Stimulated activated CD8-positive, alpha-beta memory T cell treated with anti-CD3 and anti-CD28 coated beads, Interleukin-12 subunit alpha, Interleukin-12 subunit beta, amount 100 ng/mL, for 24 hours (primary cell): ENCODE measurements around the gene NAT9.

Source experiments
- DNase-seq: peaks from one replicate; pipeline ENCODE4 v3.0.0-alpha.2; 2020; ENCODE audit errors: extremely low read depth

The NAT9 gene

GRCh38 chr17:74761419-74761818 is 14.7 kb downstream of the NAT9 start:
- no peak for DNase-seq

- DNase-seq: no peak
Measured at GRCh38 chr17:74760404-74761105, 15.6 kb downstream of the NAT9 start.

GRCh38 chr17:74759941-74760340 is 16.2 kb downstream of the NAT9 start:
- no peak for DNase-seq

- no peak for DNase-seq
Measured at GRCh38 chr17:74759243-74759801, 16.8 kb downstream of the NAT9 start.

- DNase-seq: no peak
Measured at GRCh38 chr17:74758848-74759168, 17.3 kb downstream of the NAT9 start.

- no peak for DNase-seq
Measured at GRCh38 chr17:74757931-74758847, 18.0 kb downstream of the NAT9 start.

- no peak for DNase-seq
Measured at GRCh38 chr17:74757502-74757901, 18.6 kb downstream of the NAT9 start.

- DNase-seq: no peak
Measured at GRCh38 chr17:74756891-74757290, 19.3 kb downstream of the NAT9 start.

- no peak for DNase-seq
Measured at GRCh38 chr17:74755533-74755932, 20.6 kb downstream of the NAT9 start.

- DNase-seq: no peak
Measured at GRCh38 chr17:74754832-74755231, 21.3 kb downstream of the NAT9 start.

- DNase-seq: no peak
Measured at GRCh38 chr17:74752822-74753401, 23.2 kb downstream of the NAT9 start.

- no peak for DNase-seq
Measured at GRCh38 chr17:74752415-74752814, 23.7 kb downstream of the NAT9 start.

- DNase-seq: no peak
Measured at GRCh38 chr17:74750327-74751069, 25.6 kb downstream of the NAT9 start.

GRCh38 chr17:74750039-74750326 is 26.2 kb downstream of the NAT9 start:
- no peak for DNase-seq

- DNase-seq: no peak
Measured at GRCh38 chr17:74749279-74750038, 26.7 kb downstream of the NAT9 start.

- DNase-seq: peak; percentile 90
Measured at GRCh38 chr17:74748529-74749278, 27.4 kb downstream of the NAT9 start, which contains the start of gene NHERF1. NHERF1 (plus strand) TSS chr17:74748628; CDS start chr17:74748847, 219 bp downstream.

- DNase-seq: no peak
Measured at GRCh38 chr17:74748279-74748528, 27.9 kb downstream of the NAT9 start.

GRCh38 chr17:74746922-74747321 is 29.2 kb downstream of the NAT9 start:
- DNase-seq: no peak

GRCh38 chr17:74746376-74746775 is 29.8 kb downstream of the NAT9 start:
- DNase-seq: no peak

- DNase-seq: no peak
Measured at GRCh38 chr17:74745548-74746177, 30.5 kb downstream of the NAT9 start.
